ENCODE measurements around the gene JARID2. TPM values are rescaled to one million over a fixed set of nuclear protein-coding genes. Genes with fewer than 3 reads are reported as not detected.

The JARID2 gene
- total and polyA plus RNA-seq, 9 of the 15 experiments (the other 6 are each of a cell fraction or from before 2014, with no cell fraction given) = 5.0 to 29.0 (median 15.6) TPM

- TF ChIP-seq TOE1 (IDR thresholded peaks at IDR 0.05; ENCODE audit: borderline replicate concordance) (no peak), TOE1 (CRISPR knock-in tag; IDR thresholded peaks at IDR 0.05; ENCODE audit: borderline replicate concordance, low read depth) (no peak), MCM5 (IDR thresholded peaks at IDR 0.05; ENCODE audit: low read depth) (no peak), TRIM24 (IDR thresholded peaks at IDR 0.05) (peak in 1 of 2 experiments; percentile 56; a peak in 2 of 4 replicates), PKNOX1 (IDR thresholded peaks at IDR 0.05) (peak; percentile 78), CXXC5 (CRISPR knock-in tag; IDR thresholded peaks at IDR 0.05) (no peak), KDM1A (IDR thresholded peaks at IDR 0.05) (peak; percentile 48 to 68; a peak in 3 of 4 replicates), PTRF (tag; IDR thresholded peaks at IDR 0.05) (no peak), ZBTB17 (CRISPR knock-in tag; IDR thresholded peaks at IDR 0.05) (no peak), NRF1 (conservative IDR thresholded peaks at IDR 0.05 in 1 of 2, IDR thresholded peaks at IDR 0.05 in 1 of 2) (no peak), USF1 (CRISPR knock-in tag; IDR thresholded peaks at IDR 0.05) (no peak), RFX7 (CRISPR knock-in tag; IDR thresholded peaks at IDR 0.05) (no peak), CBFA2T3 (IDR thresholded peaks at IDR 0.05) (peak; percentile 78), ZNF146 (CRISPR knock-in tag; IDR thresholded peaks at IDR 0.05; ENCODE audit: unreplicated experiment) (no peak), MBD1 (CRISPR knock-in tag; IDR thresholded peaks at IDR 0.05) (no peak), MXD1 (CRISPR knock-in tag; IDR thresholded peaks at IDR 0.05; ENCODE audit: borderline replicate concordance, poor library complexity, severe bottlenecking) (no peak), DMBX1 (CRISPR knock-in tag; IDR thresholded peaks at IDR 0.05; ENCODE audit: borderline replicate concordance) (no peak), ZBTB49 (CRISPR knock-in tag; IDR thresholded peaks at IDR 0.05; ENCODE audit: borderline replicate concordance) (no peak), SNIP1 (IDR thresholded peaks at IDR 0.05; ENCODE audit: low read depth) (no peak), XRCC4 (IDR thresholded peaks at IDR 0.05; ENCODE audit: extremely low read depth, insufficient read depth, insufficient read length) (no peak), DNMT1 (IDR thresholded peaks at IDR 0.05) (no peak)
Observed at GRCh38 chr6:15376900-15377487, 131.1 kb downstream of the JARID2 start (continued).

All from K562 (cell line).